WTC11 (cell line): Measurements from ENCODE around the gene GPR148.

Experiments used
- ATF3 ChIP-seq: sonication (generic); formaldehyde crosslinking; conservative IDR thresholded peaks from 2 replicates; pipeline ENCODE4 v1.8.1; 2022; ENCODE audit warnings: mild to moderate bottlenecking, missing genetic modification reagents
- CTCF ChIP-seq: fragments of 200-600 bp; IDR thresholded peaks from 2 replicates; pipeline ENCODE4 v1.8.0; 2022; ENCODE audit warnings: antibody characterized with exemption
- ESRRA ChIP-seq: sonication (generic); formaldehyde crosslinking; IDR thresholded peaks from 2 replicates; pipeline ENCODE4 v1.8.1; 2022; ENCODE audit warnings: mild to moderate bottlenecking, missing genetic modification reagents, borderline replicate concordance
- FOXP1 ChIP-seq: sonication (generic); formaldehyde crosslinking; IDR thresholded peaks from 2 replicates; pipeline ENCODE4 v1.8.0; 2022; ENCODE audit warnings: missing genetic modification reagents, mild to moderate bottlenecking, moderate library complexity, borderline replicate concordance
- GABPB1 ChIP-seq: sonication (generic); formaldehyde crosslinking; IDR thresholded peaks from 2 replicates; pipeline ENCODE4 v1.8.1; 2023; ENCODE audit warnings: mild to moderate bottlenecking, missing genetic modification reagents
- IRF1 ChIP-seq: sonication (generic); formaldehyde crosslinking; IDR thresholded peaks from 2 replicates; pipeline ENCODE4 v1.8.0; 2023; ENCODE audit warnings: missing genetic modification reagents
- MAX ChIP-seq: sonication (generic); formaldehyde crosslinking; IDR thresholded peaks from 2 replicates; pipeline ENCODE4 v1.8.0; 2022; ENCODE audit warnings: mild to moderate bottlenecking, missing genetic modification reagents
- ZNF263 ChIP-seq: sonication (generic); formaldehyde crosslinking; IDR thresholded peaks from 2 replicates; pipeline ENCODE4 v1.8.1; 2022; ENCODE audit warnings: low read depth, mild to moderate bottlenecking, moderate library complexity, missing genetic modification reagents

- no peak for TF ChIP-seq ESRRA (CRISPR knock-in tag)
- no peak for TF ChIP-seq IRF1
- no peak for TF ChIP-seq CTCF
- no peak for TF ChIP-seq GABPB1 (CRISPR knock-in tag)
- TF ChIP-seq MAX (CRISPR knock-in tag) = no peak
- TF ChIP-seq FOXP1 (CRISPR knock-in tag) = no peak
- TF ChIP-seq ZNF263 (CRISPR knock-in tag) = no peak
- no peak for TF ChIP-seq ATF3 (CRISPR knock-in tag)
Observed at GRCh38 chr2:130763405-130763804, 34.5 kb downstream of the GPR148 start.
